ENCODE data around the gene LCN6.
A peak's percentile ranks its signal among the peaks of the same experiment; 100 is the strongest.
"Not testable (repeated sequence)": the region's sequence is repeated elsewhere in the genome, so short reads cannot be mapped to it uniquely, and the experiment has no call there.

The LCN6 gene

GRCh38 chr9:136748201-136748600 lies at the start of gene LCN6:
Gene LCN6, minus strand, starts transcription at chr9:136748525. Its CDS starts 42 bp downstream, at chr9:136748483.
- H3K27me3 Mint-ChIP-seq = peaks cover 63% of the 10 kb centered on the region
- no peaks in the 10 kb centered on the region for H3K36me3 Mint-ChIP-seq (ENCODE audit: low read depth)
- H3K4me1 Mint-ChIP-seq (ENCODE audit: low read depth) = peaks cover 15% of the 10 kb centered on the region
- intact Hi-C loops (cut with micrococcal nuclease) = no loop called here
- no peak within 1 kb of the TSS for H3K4me3 Mint-ChIP-seq
- H3K9me3 Mint-ChIP-seq = peaks cover 19% of the 10 kb centered on the region
- no peak within 1 kb of the TSS for H3K27ac Mint-ChIP-seq

- H3K27ac Mint-ChIP-seq; H3K9me3 Mint-ChIP-seq; H3K4me3 Mint-ChIP-seq; intact Hi-C loops (cut with micrococcal nuclease): not testable (repeated sequence)
- peaks cover 26% of the 10 kb centered on the region for H3K36me3 Mint-ChIP-seq (ENCODE audit: low read depth)
- H3K27me3 Mint-ChIP-seq = peaks cover 62% of the 10 kb centered on the region
- H3K4me1 Mint-ChIP-seq (ENCODE audit: low read depth) = peaks cover 42% of the 10 kb centered on the region
These were observed 48.5 kb upstream of the LCN6 start for GRCh38 chr9:136796775-136797347.

GRCh38 chr9:136796238-136796774 lies 48.0 kb upstream of the LCN6 start, which contains the start of gene CCDC183:
Gene CCDC183, plus strand, starts transcription at chr9:136796338. Its CDS starts 60 bp downstream, at chr9:136796398.
- peaks cover 41% of the 10 kb centered on the region for H3K4me1 Mint-ChIP-seq (ENCODE audit: low read depth)
- H3K9me3 Mint-ChIP-seq = no peaks in the 10 kb centered on the region
- intact Hi-C loops (cut with micrococcal nuclease) = no loop called here
- peaks cover 29% of the 10 kb centered on the region for H3K36me3 Mint-ChIP-seq (ENCODE audit: low read depth)
- no peak within 1 kb of the TSS for H3K27ac Mint-ChIP-seq
- no peak within 1 kb of the TSS for H3K4me3 Mint-ChIP-seq
- peaks cover 56% of the 10 kb centered on the region for H3K27me3 Mint-ChIP-seq

- Mint-ChIP-seq H3K4me1 (ENCODE audit: low read depth) (peaks cover 29% of the 10 kb centered on the region), H3K4me3 (no peak overlapping the region), H3K27me3 (peaks cover 44% of the 10 kb centered on the region), H3K27ac (no peak overlapping the region), H3K9me3 (no peaks in the 10 kb centered on the region), H3K36me3 (ENCODE audit: low read depth) (peaks cover 31% of the 10 kb centered on the region)
- intact Hi-C loops (cut with micrococcal nuclease) = loop anchor here (5.0 kb wide), 1 partner anchor 52 kb away; the partner anchor contains the start of gene PHPT1
These were observed 46.6 kb upstream of the LCN6 start for GRCh38 chr9:136795000-136795348.

GRCh38 chr9:136794281-136794999 lies 46.1 kb upstream of the LCN6 start:
- Mint-ChIP-seq H3K4me1 (ENCODE audit: low read depth) (peaks cover 24% of the 10 kb centered on the region), H3K27ac (no peak overlapping the region), H3K27me3 (peaks cover 38% of the 10 kb centered on the region), H3K9me3 (no peaks in the 10 kb centered on the region), H3K36me3 (ENCODE audit: low read depth) (peaks cover 31% of the 10 kb centered on the region), H3K4me3 (no peak overlapping the region)
- intact Hi-C loops (cut with micrococcal nuclease) = loop anchor here (5.0 kb wide), 1 partner anchor 53 kb away; the partner anchor contains the start of gene PHPT1

GRCh38 chr9:136793086-136793946 lies 45.0 kb upstream of the LCN6 start:
- peaks cover 29% of the 10 kb centered on the region for H3K27me3 Mint-ChIP-seq
- peaks cover 31% of the 10 kb centered on the region for H3K36me3 Mint-ChIP-seq (ENCODE audit: low read depth)
- H3K27ac Mint-ChIP-seq = no peak overlapping the region
- H3K9me3 Mint-ChIP-seq = no peaks in the 10 kb centered on the region
- H3K4me1 Mint-ChIP-seq (ENCODE audit: low read depth) = peaks cover 21% of the 10 kb centered on the region
- intact Hi-C loops (cut with micrococcal nuclease) = loop anchor here (5.0 kb wide), 1 partner anchor 54 kb away; the partner anchor contains the start of gene PHPT1
- H3K4me3 Mint-ChIP-seq = no peak overlapping the region

- peaks cover 22% of the 10 kb centered on the region for H3K27me3 Mint-ChIP-seq
- intact Hi-C loops (cut with micrococcal nuclease) = loop anchor here (5.0 kb wide), 1 partner anchor 55 kb away; the partner anchor contains the start of gene PHPT1
- H3K27ac Mint-ChIP-seq = peak overlapping the region; percentile 89
- H3K9me3 Mint-ChIP-seq = no peaks in the 10 kb centered on the region
- peaks cover 31% of the 10 kb centered on the region for H3K36me3 Mint-ChIP-seq (ENCODE audit: low read depth)
- peak overlapping the region; percentile 85 for H3K4me3 Mint-ChIP-seq
- H3K4me1 Mint-ChIP-seq (ENCODE audit: low read depth) = peaks cover 24% of the 10 kb centered on the region
These were observed 44.2 kb upstream of the LCN6 start for GRCh38 chr9:136792321-136793085.

GRCh38 chr9:136791516-136792276 lies 43.4 kb upstream of the LCN6 start:
- Mint-ChIP-seq H3K27me3 (peaks cover 14% of the 10 kb centered on the region), H3K27ac (peak overlapping the region; percentile 89), H3K4me3 (peak overlapping the region; percentile 85), H3K9me3 (no peaks in the 10 kb centered on the region), H3K36me3 (ENCODE audit: low read depth) (peaks cover 31% of the 10 kb centered on the region), H3K4me1 (ENCODE audit: low read depth) (peaks cover 26% of the 10 kb centered on the region)
- intact Hi-C loops (cut with micrococcal nuclease) = loop anchor here (2.0 to 5.0 kb wide), 2 partner anchors 56 to 153 kb away; partner anchors contain the start of genes C8G, FBXW5 and PHPT1

- Mint-ChIP-seq H3K9me3 (no peaks in the 10 kb centered on the region), H3K27ac (peak within 1 kb of the TSS; percentile 89), H3K4me3 (peak within 1 kb of the TSS; percentile 85), H3K36me3 (ENCODE audit: low read depth) (peaks cover 31% of the 10 kb centered on the region), H3K27me3 (peaks cover 6% of the 10 kb centered on the region), H3K4me1 (ENCODE audit: low read depth) (peaks cover 26% of the 10 kb centered on the region)
- intact Hi-C loops (cut with micrococcal nuclease) = loop anchor here (1.0 to 5.0 kb wide), 3 partner anchors 18 to 154 kb away; partner anchors contain the start of genes C8G, FBXW5 and PHPT1
These were observed 42.6 kb upstream of the LCN6 start, which contains the start of gene TMEM141 for GRCh38 chr9:136790640-136791515. Gene TMEM141, plus strand, starts transcription at chr9:136791344. Its CDS starts 27 bp downstream, at chr9:136791371.

GRCh38 chr9:136789523-136789937 lies 41.2 kb upstream of the LCN6 start:
- Mint-ChIP-seq H3K36me3 (ENCODE audit: low read depth) (peaks cover 29% of the 10 kb centered on the region), H3K27me3 (peaks cover 1% of the 10 kb centered on the region), H3K4me1 (ENCODE audit: low read depth) (peaks cover 19% of the 10 kb centered on the region), H3K9me3 (no peaks in the 10 kb centered on the region), H3K4me3 (no peak overlapping the region), H3K27ac (no peak overlapping the region)
- intact Hi-C loops (cut with micrococcal nuclease) = no loop called here

GRCh38 chr9:136788644-136789522 lies 40.6 kb upstream of the LCN6 start:
- peaks cover 24% of the 10 kb centered on the region for H3K36me3 Mint-ChIP-seq (ENCODE audit: low read depth)
- H3K27me3 Mint-ChIP-seq; H3K4me3 Mint-ChIP-seq; H3K27ac Mint-ChIP-seq; H3K9me3 Mint-ChIP-seq; intact Hi-C loops (cut with micrococcal nuclease): not testable (repeated sequence)
- H3K4me1 Mint-ChIP-seq (ENCODE audit: low read depth) = peaks cover 16% of the 10 kb centered on the region

Measured in dendritic cell treated with granulocyte-macrophage colony-stimulating factor and Interleukin-4, amounts not matched to agents 40 ng/mL and 50 ng/mL, for 4 days (primary cell).